GM12875 (cell line): Measurements from ENCODE around the gene BZW1.

Source experiments
- H3K4me3 ChIP-seq: one replicate; pipeline ENCODE4 v1.5.1; 2011; ENCODE audit warnings: low read depth, low read length, control low read depth
- CTCF ChIP-seq: IDR thresholded peaks from 2 replicates; pipeline ENCODE4 v1.5.1; 2011; ENCODE audit warnings: low read depth, mild to moderate bottlenecking, control low read depth, inconsistent platforms, low read length, moderate library complexity, borderline replicate concordance; ENCODE audit not compliant: insufficient read depth

BZW1 gene

GRCh38 chr2:200850512-200851256, 39.0 kb downstream of the BZW1 start:
- TF ChIP-seq CTCF: no peak
- H3K4me3 ChIP-seq: no peak overlapping the region

DNA sequence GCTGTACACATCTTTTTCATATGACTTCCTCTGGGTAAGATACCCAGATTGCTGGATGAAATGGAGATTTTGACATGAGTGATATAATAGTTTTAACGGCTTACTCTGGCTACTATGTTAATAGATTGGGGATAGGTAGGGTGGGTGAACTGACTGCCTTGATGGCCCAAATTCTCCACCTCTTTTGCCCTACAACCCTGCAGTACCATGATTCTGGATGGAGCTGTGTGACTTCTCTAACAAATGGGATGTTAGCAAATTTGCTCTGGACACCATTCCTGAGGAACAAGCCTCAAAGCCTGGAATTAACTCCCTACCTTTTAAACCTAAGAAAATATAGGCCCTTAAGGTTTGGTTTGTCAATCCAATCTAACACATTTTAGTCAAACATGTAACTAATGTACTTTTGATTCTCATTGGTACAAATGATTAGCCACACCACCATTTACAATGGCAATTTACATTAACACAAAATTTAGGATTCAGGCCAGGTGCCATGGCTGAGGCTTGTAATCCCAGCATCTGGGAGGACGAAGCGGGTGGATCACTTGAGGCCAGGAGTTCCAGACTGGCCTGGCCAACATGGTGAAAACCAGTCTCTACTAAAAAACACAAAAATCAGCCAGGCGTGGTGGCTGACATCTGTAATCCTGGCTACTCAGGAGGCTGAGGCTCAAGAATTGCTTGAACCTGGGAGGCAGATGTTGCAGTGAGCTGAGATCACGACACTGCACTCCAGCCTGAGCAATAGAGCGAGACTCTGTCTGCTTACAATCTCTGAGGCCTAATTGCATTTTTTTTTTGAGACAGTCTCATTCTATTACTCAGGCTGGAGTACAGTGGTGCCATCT, 39.9 kb downstream of the BZW1 start:
- no peak for TF ChIP-seq CTCF
- no peak overlapping the region for H3K4me3 ChIP-seq

GRCh38 chr2:200852605-200853004, 40.9 kb downstream of the BZW1 start:
- no peak overlapping the region for H3K4me3 ChIP-seq

GRCh38 chr2:200856806-200857205, 45.1 kb downstream of the BZW1 start:
- H3K4me3 ChIP-seq: no peak overlapping the region
- no peak for TF ChIP-seq CTCF

More at GRCh38 chr2:200852605-200853004, 40.9 kb downstream of the BZW1 start:
- TF ChIP-seq CTCF: no peak

- no peak for TF ChIP-seq CTCF
- H3K4me3 ChIP-seq: no peak overlapping the region
Measured at GRCh38 chr2:200860092-200860795, 48.5 kb downstream of the BZW1 start.

DNA sequence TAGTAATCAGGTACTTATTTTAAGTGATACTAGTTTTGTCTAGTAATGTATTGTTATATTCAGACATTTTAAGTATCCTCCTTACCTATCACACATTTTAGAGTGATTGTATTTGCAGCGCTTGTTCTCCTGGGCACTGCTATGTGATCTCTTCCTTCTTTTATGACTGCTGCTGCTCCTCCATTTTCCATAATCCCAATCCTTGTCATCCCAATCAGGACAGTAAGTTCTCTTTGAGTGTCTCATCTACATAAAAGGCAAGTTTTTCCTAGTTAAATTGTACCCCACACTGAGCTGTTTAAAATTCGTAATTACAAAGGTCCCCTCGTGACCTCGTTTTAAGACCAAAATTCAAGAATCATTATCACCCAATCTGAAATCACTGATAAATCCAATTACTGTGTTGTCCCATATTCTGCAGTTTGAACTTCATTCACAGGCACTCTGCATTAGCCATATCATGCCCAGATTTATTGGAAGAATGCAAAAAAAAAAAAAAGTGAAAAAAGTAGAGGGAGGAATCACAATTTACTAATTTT, 50.0 kb downstream of the BZW1 start:
- peak overlapping the region; percentile 87 for H3K4me3 ChIP-seq
- no peak for TF ChIP-seq CTCF
